Stimulated activated naive CD8-positive, alpha-beta T cell treated with anti-CD3 and anti-CD28 coated beads, Interleukin-15, Interleukin-2, amounts not matched to agents 100 U/mL and 50 U/mL, for 24 hours (primary cell): ENCODE data around the gene TMEM178B.

Experiments used
- ATAC-seq: fragments of 150-1000 bp; cut with Tn5 transposase; one replicate; pipeline ENCODE4 v1.10.0; 2021
- DNase-seq: peaks from one replicate; pipeline ENCODE4 v3.0.0; 2021

TMEM178B gene

DNA sequence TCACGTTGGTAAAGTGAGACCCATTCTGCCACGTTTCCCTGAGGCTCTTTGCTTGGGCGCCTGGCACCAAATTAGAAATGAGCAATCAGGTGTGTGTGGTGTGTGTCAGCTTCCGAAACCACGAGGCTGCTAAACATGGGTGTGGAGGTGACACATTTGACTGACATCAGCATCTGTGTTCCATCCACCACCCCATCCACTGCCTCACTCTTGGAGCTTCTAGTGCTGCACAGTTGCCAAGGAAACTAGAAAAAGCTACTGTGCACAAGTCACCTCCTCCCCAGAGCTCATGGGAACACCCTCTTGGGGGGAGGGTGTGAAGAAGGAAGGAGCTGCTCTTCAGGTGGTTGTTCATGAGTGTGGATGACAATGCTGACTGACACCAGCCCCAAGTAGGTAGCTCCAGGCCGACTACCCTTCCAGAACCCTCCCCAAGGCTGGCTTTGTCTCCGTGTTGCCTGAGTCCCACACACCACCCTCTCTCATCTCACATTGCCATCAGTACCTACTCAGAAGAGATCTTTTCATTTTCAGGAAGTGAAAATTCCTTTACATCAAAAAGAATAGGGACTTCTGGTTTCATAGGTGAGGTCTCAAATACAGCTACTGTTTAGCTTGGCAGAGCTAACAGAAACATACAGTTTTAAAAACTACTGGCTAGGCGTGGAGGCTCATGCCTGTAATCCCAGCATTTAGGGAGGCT, 152.2 kb downstream of the TMEM178B start:
- DNase-seq (no peak), ATAC-seq (no peak)

DNA sequence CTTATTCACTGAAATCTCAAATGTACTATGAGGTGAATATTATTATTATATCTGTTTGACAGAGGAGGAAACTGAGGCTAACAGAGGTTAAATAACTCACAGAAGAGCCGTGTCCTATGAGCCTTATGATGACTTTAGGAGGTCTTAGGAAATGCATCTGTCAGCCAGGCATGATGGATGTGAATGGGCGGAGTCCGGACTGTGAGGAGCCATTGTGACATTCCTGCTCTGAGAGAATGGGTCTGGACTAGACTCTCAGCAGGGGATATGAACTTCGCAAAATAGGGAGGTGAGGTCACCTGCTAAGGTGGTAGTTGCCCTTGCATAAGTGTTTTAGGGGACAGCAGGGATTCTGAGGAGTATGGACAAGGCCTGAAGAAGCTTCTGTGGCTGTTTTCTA, 153.6 kb downstream of the TMEM178B start:
- no peak for DNase-seq
- no peak for ATAC-seq

DNA sequence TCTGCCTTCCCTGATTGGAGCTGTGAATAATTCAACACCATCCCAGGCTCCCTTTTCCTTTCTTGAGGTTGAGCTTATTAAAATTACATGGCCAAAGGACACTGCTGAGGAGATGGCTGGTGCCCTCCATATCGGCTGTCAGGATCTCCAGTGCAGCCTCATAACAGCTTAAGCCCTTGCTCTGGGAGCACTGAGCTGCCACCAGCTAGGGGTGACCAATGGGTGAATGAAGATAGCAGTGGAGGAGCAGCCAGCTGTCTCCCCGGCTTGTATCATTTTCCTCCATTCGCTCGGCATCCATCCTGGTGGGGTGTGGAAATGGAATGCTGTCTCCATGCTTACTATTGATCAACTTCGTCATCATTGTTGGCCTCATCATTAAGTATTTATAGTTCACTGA, 154.6 kb downstream of the TMEM178B start:
- ATAC-seq (no peak), DNase-seq (no peak)

DNA sequence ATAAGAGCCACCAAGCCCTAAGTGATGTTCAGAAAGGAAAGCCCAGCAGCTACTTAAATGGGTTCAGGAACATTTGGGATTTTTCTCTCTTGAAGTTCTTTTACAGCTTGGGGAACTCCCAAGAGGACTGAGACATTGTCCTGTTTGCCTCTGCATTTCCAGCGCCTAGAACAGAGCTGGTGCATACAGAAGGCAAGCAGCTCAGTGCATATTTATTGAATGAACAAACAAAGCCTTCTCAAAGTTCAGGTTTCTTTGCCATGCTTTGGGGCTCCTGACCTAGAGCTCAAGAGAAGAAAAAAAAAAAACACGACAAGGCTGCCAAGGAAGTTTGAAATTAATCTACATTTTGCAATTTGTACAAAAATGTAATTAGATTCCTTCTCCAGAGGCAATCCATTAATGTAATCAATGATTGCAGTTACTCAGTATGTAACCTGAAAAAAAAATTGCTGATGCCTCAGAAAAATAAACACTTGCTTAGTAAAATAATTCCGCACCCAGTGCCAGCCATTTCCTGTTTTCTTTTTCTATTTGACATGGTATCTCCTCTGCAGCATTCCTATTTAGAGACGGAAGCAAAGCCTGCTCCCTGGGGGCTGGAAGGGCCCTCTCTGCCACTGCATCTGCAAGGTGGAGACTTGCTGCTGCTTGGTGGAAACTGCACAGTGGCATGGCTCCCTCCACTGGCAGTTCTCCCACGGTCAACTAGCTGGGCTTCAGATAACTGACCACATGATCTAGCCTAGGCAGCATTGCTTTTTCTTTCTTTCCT, 157.3 kb downstream of the TMEM178B start:
- ATAC-seq, result no peak
- DNase-seq, result no peak

DNA sequence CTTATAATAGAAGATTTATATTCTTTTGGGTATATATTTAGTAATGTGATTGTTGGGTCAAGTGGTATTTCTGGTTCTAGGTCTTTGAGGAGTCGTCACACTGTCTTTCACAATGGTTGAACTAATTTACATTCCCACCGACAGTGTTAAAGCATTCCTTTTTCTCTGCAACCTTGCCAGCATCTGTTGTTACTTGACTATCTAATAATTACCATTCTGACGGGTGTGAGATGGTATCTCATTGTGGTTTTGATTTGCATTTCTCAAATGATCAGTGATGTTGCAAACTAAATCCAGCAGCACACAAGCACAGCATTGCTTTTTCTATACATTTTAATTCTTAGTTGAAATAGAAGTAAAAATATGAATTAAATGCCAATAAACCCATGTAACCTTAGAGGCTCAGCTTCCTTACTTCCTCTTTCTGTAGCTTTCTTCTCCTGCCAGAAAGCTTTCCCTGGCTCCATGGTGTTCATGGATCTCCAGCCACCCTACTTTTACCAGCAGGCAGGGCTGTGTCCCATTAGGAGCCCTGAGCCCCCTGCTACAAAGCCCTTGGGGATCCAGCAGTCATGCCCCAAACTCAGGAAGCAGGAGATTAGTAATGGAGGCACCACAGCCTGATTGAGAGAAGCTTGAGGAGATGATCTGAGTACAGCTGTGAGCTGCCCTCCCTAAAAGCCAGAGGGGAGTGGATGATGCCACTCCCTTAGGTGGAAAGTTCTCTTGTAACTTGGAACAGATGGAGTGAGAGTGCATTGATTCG, 158.6 kb downstream of the TMEM178B start:
- ATAC-seq (no peak), DNase-seq (no peak)

DNA sequence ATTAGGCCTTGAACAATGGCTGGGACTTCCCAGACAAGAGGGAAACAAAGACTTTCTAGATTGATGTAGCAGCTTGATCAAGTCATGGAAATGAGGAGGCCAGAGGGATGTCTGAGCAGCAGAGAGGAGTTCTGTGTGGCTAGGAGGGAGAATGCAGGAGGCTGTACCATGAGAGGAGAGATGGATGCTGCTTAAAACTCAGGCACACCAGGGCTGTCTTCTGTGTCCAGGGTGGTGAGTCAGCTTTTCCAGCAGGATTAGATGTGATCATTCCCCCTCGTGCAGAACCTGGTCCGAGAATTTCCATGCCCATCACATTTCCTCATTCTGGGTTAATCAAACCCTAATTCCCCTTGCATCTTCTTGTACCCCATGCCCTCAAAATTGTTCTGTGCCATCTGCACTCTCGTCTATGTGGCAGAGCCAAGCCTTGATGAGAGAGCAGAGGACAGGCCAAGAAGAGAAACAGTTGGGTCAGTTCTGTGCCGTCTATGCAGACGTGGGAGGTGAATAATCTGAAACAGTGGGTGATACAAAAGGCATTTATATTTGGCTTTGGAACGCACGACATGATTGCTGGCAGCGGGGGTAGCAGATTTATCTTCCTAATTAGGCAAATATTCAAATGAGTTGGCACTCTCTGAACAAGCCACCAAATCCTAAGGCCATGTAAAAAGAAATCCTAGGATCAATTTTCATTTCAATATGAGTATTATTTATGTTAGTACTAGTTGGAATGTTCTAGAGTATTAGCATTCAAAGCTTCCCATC, 160.7 kb downstream of the TMEM178B start:
- ATAC-seq, result no peak
- no peak for DNase-seq

DNA sequence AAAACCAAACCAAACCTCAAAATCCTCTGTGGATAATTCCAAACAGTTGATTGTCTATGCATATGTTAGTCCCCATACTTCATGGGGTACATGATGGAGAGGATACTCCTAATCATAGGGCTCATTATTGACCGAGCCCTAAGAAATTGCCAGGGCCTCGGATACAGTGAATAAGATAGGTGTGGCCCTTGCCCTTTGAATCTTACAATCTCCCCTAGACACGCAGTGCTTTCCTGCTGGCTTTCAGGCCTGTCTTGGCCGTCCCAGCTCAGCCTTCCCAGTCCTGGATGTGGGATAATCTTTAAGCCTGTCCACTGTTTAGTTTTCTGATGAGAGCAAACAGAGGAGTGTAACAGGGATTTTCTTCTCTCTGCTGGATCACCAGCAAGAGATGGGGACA, 161.8 kb downstream of the TMEM178B start:
- ATAC-seq (no peak), DNase-seq (no peak)

DNA sequence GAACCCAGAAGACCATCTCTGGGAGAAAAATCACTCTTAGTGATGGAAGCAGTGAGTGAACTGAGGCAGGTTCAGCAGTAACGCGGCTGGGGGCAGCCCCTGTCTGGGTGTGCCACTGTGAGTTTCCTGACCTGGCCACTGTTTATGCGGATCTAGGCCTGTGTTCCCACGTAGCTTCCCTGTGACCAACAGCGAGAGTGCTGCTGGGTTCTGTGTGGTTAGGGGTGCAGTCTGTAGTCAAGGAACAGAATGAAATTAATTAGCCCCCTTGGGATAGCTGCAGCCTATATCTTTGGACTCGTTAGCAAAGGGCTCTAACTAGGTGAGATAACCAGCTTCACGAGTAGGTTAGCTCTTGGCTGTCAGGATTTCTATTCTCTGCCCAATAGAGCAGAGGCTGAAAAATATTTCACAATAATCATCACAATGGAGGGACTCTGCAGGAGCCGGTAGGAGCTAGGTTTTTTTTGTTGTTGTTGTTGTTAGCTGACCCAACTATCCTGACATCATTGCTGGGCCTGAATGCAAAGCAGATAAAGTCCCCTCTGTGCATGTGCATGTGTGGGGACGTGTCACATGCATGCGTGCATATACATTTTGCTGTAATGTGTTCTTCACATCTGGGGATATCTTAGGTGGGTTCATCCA, 164.9 kb downstream of the TMEM178B start:
- ATAC-seq (no peak), DNase-seq (no peak)

DNA sequence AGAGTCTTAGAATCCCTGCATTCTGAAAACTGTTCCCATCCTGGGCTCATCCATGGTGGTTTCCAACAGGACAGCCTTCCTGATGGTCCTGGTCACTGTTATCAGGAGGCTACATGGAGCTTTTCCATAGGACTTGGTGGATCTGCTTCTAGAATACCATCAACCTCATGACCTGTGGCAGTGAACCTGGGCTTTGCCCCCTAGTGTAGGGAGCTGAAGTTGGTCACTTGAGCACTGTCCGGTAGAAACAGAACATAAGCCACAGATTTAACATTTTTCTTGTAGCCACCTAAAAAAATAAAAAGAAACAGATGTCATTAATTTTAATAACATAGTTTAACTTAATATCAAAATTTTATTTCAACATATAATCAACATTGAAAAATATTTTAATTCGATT, 165.8 kb downstream of the TMEM178B start:
- no peak for ATAC-seq

DNA sequence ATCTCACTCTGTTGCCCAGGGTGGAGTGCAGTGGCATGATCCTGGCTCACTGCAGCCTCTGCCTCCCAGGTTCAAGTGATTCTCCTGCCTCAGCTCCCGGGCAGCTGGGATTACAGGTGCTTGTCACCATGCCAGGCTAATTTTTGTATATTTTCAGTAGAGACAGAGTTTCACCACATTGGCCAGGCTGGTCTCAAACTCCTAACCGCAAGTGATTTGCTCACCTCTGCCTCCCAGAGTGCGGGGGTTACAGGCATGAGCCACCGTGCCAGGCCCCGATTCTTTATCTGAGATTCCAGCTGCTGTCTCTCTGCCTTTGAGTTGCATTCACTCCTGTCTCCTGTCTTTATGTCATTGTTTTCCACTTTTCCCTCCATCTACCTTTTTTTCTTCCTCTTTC, 168.7 kb downstream of the TMEM178B start:
- no peak for DNase-seq
- ATAC-seq, result no peak

More for the DNA sequence above, 165.8 kb downstream of the TMEM178B start:
- no peak for DNase-seq

DNA sequence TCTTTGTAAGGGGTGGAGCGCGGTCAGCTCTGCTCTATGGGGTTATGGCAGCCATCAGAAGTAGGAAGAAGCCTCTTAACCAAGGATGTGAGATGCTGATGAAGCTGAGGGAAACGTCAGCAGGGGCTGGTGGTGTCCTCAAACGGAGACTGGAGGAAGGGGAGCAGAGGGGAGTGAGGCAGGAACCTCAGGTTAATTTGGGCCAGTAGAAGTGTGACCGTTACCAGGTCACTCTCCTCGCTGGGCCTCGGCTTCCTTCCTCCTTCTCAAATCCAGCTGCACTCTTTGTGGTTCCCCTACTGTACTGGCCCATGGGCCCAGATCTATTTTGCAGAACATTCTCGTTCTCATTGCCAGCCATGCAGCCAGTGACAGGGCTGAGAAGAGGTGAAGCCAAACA, 169.5 kb downstream of the TMEM178B start:
- ATAC-seq, result no peak

DNA sequence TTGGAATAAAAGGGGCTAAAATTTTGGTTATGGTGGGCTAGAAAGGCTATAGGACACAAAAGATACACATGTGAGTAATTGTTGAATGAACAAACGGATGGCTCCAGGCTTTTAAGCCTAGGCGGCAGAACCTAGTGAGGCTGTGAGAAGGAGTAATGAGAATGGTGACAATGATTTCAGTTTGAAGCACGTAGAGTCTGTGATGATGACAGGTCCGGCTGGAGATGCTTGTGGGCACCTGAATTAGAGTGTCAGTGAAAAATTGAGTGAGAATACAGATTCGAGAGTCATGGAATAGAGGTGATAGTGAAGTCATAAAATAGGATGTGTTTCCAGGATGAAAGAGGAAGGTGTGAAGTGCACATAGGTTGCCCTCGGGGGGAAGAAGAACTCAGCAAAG, 170.6 kb downstream of the TMEM178B start:
- DNase-seq, result no peak
- ATAC-seq, result no peak

More for the DNA sequence above, 169.5 kb downstream of the TMEM178B start:
- no peak for DNase-seq

DNA sequence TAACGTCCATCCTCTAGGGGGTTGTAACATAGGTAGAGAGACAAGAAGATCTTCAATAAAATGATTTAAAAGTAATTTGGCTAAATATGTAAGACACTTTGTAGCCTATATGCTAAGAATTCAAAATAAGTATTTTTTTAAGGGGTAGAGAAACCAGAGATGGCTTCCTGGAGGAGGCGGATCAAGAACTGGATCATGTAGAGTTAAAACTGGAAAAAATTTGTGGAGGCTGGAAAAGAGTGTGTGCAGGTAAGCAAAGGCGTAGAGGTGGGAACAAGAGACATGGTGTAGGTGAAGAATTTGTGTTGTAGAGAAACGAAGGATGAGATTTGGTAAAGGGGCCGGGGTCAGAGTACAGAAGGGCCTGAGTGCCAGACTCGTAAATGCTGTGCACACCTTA, 172.6 kb downstream of the TMEM178B start:
- DNase-seq, result no peak
- no peak for ATAC-seq

DNA sequence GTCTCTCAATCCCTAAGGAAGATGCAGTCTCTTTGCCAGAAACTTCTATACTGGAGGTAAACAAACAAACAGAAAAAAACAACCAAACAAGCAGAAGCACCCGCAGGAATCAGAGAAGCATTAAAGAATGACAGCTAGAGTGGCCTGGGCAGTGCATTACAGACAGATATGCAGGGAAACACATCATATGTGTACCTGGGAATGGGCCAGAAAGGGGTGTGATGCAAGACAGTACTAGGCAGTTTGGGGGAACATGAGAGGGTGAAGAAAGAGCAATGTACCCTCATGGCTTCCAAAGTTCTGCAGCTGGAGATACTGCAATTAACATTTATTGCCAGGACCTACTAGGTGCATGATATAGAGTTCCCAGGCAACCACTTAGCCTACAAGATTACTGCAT, 177.3 kb downstream of the TMEM178B start:
- DNase-seq (no peak), ATAC-seq (no peak)

DNA sequence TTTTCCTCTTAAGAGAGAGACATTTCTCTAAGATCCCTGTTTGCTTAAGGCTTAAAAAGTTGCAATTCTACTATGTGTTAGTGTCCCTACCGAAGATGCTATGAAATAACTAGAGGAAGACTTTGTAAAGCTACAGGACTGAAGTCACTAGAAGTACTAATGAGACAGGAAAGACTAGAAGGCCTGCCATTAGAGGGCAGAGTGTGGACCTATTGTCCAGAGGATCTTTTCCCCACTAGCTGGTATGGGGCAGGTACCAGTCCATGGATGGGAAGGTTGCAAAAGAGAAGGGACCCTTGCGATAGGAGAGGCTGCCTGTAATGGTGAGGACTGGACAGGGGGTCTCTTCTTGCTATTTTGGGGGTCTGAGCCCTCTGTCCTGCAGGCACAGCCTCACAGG, 178.1 kb downstream of the TMEM178B start:
- ATAC-seq, result no peak

DNA sequence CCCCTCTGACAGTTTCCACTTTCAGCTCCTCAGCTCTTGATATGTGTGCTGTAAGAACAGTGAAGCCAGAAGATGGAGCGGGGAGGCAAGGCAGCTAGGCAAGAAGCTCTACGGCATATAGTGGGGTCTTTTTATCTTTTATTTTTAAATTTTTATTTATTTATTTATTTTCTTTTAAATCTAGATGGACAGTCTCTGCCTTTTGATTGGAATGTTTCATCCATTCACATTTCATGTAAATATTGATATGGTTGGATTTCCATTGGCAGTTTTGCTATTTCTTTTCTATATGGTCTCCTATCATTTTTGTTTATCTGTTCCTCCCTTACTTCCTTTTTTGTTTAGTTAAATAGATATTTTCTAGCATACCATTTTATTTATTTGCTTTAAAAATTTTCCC, 183.7 kb downstream of the TMEM178B start:
- DNase-seq (no peak), ATAC-seq (no peak)

More for the DNA sequence above, 178.1 kb downstream of the TMEM178B start:
- no peak for DNase-seq

DNA sequence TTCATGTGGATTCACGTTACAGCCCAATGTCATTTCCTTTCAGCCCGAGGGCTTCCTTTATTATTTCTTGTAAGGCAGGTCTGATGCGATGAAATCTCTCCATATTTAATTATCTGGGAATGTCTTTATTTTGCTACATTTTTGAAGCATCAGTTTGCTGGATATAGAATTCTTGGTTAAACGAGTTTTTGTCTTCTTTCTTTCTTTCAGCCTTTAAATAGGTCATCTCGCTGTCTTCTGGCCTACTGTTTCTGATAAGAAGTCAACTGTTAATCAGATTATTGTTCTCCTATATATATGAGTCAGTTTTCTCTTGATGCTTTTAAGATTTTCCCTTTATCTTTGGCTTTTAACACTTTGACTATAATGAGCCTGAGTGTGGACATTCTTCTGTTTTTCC, 184.7 kb downstream of the TMEM178B start:
- DNase-seq (no peak), ATAC-seq (no peak)

DNA sequence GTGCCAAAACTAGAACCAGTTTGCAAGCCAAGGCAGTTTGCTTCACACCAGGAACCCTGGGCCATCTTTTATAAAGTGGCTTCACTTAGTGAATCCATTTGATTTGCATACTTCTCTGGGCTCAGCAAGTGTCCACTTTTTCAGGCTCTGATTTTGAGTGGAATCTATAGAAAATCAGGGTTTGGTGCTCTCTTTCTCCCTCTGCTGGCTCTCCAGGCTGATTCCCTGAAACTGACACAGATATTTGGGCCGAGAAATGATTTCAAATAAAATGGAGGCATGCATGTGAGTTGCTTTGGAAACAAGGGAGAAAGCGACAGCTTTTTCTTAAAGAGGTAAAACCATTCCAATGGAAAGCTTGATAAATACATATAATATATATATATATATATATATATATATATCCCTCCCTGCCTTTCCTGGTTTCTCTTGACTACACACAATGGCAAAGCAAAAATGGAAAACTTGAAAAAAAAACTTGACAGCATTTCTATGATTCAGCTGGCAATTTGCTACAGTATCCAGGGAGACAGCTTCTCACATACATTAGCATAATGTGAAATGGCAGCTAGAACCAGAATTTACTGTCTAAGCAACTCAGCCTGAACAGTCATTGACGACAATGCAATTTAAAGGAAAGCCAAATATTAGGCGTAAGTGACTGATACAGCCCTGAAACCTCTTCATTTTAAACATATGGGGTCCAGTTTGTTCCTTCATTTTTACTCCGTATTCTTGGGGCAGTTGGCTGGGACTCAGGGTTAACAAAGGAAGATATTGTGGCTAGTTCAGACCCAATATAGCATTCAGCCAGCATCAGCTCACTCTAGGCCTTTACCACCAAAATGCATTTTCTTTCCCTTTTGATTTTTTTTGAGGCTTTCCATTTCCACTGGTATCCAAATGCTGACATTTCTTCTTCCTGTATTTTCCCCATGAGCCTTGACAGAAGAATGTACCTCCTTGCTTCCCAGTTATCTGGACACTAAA, 188.5 kb downstream of the TMEM178B start:
- ATAC-seq, result no peak
- no peak for DNase-seq

DNA sequence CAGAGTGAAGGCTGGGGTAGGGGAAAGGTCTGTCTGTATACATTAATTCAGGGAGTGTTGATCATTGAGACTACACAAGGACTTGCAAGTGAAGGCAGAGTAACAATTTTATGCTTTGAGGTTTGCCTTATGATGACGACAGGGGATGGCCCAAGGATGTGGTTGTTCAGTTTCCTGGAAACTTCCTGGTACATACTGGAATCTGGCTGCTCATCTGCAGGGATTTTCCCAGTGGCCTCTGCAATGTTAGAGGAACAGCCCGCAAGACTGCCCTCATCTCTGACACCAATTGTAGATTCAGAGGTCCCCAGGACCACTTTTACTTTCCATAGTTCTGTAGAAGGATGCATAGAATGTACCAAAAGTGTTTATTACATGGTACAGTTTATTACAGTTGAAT, 189.6 kb downstream of the TMEM178B start:
- ATAC-seq (no peak), DNase-seq (no peak)

DNA sequence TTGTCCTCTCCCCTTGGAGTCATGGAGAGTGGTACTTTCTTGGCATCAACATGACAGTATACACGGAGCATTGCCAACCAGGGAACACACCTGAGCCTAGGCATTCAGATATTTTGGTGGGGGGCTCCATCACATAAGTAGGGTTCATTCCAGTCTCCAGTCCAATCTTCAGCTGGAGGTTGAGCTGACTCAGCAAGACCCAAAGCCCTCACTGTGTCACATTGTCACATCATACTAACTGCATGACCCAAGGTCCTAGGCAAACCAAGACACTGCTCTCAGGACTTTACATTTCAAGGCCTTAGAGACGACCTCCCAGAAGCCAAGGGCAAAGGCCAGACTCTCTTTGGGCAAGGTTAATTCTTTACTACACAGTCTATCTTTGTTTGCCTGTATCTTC, 190.1 kb downstream of the TMEM178B start:
- ATAC-seq (no peak), DNase-seq (no peak)

DNA sequence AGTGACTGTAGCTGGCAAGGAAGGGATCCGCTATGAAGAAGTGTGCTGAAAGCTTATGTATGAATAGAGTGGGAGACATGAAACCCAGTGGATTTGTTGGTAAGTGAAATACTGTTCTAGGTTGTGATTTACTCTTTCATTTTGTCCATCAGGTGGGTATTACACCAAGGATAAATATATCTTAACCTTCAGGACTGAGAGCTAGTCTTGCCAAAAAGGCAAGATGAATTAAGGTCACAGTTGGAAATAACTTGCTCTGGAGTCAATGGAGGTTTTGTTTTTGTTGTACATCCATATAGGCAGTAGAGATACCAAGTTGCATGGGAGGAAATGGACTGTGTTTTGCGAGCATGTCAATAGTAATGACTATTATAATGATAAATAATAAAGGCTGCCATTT, 190.6 kb downstream of the TMEM178B start:
- DNase-seq (no peak), ATAC-seq (no peak)
